ENCODE measurements around the gene PNPLA7.

The PNPLA7 gene

DNA sequence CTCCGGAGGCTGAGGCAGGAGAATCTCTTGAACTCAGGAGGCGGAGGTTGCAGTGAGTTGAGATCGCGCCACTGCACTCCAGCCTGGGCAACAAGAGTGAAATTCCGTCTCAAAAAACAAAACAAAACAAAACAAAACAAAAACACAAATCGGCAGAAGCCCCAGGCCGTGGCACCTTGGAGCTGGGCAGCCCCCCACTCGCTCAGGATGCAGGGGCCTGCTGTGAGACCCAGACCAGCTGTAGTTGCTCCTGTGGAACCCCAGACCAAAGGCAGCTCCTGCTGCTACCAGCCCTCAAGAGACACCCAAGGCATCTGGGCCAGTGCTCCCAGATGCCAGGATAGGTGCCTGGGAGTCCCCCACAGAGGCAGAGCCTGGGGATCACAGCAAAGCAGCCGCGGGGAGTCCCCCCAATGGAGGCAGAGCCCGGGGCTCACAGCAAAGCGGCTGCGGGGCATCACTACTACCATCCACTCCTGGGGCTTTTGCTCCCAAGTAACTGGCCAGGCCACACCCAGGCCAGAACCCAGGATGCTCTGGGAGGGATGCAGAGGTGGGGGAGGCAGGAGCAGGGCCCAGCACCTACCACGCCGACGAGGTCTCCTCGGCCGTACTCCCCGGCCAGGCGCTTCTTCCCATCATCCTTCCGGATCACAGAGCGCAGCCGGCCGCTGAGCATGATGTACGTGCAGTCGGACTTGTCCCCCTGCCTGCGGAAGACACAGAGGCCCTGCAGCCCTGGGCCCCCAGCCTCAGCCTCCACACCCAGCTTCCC is 53.4 kb downstream of the PNPLA7 start:
- intact Hi-C loops (cut with micrococcal nuclease) = no loop called here

DNA sequence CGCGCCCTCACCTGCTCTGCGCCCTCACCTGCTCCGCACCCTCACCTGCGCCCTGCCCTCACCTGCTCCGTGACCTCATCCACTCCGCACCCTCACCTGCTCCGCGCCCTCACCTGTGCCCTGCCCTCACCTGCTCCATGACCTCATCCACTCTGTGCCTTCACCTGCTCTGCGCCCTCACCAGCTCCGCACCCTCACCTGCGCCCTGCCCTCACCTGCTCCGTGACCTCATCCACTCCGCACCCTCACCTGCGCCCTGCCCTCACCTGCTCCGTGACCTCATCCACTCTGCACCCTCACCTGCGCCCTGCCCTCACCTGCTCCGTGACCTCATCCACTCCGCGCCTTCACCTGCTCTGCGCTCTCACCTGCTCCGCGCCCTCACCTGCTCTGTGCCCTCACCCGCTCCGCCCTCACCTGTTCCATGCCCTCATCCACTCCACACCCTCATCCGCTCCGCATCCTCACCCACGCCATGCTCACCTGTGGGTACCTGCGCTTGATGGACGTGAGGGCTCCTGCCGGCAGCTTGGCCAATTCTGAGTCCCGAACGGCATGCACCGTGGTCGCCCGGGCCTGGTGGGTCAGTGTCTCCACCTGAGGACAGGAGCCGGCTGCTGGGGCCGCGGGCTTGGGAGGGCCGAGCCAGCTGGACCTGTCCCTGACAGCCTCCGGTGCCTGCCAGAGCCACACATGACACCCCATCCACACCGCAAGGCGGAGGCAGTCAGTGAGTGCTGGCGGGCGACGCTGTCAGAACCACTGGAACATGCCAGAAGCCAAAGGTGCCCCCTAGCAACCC is 55.5 kb downstream of the PNPLA7 start:
- Mint-ChIP-seq H3K4me3 (no peak overlapping the region), H3K27ac (peak overlapping the region; percentile 58), H3K36me3 (ENCODE audit: low read depth) (peaks cover 5% of the 10 kb centered on the region), H3K4me1 (ENCODE audit: low read depth) (peaks cover 27% of the 10 kb centered on the region), H3K27me3 (peaks cover 11% of the 10 kb centered on the region), H3K9me3 (no peaks in the 10 kb centered on the region)
- intact Hi-C loops (cut with micrococcal nuclease) = no loop called here

More for the DNA sequence above, 53.4 kb downstream of the PNPLA7 start:
- Mint-ChIP-seq H3K36me3 (ENCODE audit: low read depth) (peaks cover 11% of the 10 kb centered on the region), H3K27me3 (peaks cover 4% of the 10 kb centered on the region), H3K4me3 (no peak overlapping the region), H3K4me1 (ENCODE audit: low read depth) (peaks cover 23% of the 10 kb centered on the region), H3K9me3 (no peaks in the 10 kb centered on the region), H3K27ac (no peak overlapping the region)

DNA sequence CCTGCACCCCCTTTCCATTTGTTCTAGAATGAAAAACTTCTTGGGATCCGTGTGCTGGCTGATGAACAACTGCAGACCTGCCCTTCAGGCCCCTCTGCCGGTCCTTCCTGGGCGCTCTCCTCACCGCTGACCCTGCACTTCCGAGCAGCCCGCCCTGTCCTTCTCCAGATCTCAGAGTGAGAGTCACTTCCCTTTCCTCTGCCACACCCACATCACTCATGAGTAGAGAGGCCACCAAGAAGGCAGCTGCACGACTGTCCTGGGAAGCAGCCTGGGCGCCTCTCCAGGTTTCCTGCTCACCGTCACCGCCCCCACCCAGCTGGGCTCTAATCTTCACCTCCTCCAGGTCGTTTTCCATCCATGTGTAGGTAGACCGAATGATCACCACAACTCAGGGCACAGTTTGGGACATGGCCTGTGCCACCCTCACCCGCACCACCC is 56.1 kb downstream of the PNPLA7 start:
- H3K27ac Mint-ChIP-seq = peak overlapping the region; percentile 58
- H3K27me3 Mint-ChIP-seq = peaks cover 11% of the 10 kb centered on the region
- H3K9me3 Mint-ChIP-seq = no peaks in the 10 kb centered on the region
- intact Hi-C loops (cut with micrococcal nuclease) = no loop called here
- H3K4me3 Mint-ChIP-seq = peak overlapping the region; percentile 10
- H3K4me1 Mint-ChIP-seq (ENCODE audit: low read depth) = peaks cover 27% of the 10 kb centered on the region
- H3K36me3 Mint-ChIP-seq (ENCODE audit: low read depth) = peaks cover 5% of the 10 kb centered on the region

DNA sequence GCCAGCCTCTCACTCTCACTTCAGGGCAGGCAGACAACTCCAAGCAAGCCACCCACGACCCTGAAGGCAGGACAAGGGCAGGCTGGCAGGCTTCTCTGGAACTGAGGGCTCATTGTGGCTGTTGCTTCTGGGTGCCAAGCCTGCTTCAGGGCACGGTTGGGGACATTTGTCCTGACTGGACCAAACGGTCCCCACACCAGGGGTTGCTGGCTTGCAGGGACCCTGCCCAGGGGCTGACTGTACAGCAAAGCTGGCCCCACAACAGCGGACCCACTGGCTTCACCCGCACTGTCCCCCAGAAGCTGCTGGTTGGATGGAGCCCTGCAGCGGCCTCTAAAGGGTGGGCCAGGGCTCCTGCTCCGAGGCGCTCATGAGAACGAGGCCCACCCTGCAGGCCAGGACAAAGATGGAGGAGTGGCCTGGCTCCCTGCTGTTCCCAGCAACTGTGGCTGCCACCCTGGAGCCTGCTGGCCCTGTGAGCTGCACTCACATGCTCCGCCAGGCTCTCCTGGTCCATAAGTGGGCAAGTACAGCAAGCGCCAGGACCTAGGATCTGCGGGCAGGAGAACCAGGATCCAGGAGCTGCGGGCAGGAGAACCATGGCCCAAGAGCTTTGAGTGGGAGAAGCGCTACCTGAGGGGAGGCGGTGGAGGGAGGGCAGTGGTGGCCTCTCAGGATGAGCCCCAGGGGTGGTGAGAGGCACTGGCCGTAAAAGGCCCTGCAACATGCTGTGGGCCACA is 56.7 kb downstream of the PNPLA7 start:
- Mint-ChIP-seq H3K4me3 (no peak overlapping the region), H3K27ac (peak overlapping the region; percentile 58), H3K9me3 (no peaks in the 10 kb centered on the region), H3K36me3 (ENCODE audit: low read depth) (peaks cover 5% of the 10 kb centered on the region), H3K27me3 (peaks cover 15% of the 10 kb centered on the region), H3K4me1 (ENCODE audit: low read depth) (peaks cover 27% of the 10 kb centered on the region)
- intact Hi-C loops (cut with micrococcal nuclease) = no loop called here

DNA sequence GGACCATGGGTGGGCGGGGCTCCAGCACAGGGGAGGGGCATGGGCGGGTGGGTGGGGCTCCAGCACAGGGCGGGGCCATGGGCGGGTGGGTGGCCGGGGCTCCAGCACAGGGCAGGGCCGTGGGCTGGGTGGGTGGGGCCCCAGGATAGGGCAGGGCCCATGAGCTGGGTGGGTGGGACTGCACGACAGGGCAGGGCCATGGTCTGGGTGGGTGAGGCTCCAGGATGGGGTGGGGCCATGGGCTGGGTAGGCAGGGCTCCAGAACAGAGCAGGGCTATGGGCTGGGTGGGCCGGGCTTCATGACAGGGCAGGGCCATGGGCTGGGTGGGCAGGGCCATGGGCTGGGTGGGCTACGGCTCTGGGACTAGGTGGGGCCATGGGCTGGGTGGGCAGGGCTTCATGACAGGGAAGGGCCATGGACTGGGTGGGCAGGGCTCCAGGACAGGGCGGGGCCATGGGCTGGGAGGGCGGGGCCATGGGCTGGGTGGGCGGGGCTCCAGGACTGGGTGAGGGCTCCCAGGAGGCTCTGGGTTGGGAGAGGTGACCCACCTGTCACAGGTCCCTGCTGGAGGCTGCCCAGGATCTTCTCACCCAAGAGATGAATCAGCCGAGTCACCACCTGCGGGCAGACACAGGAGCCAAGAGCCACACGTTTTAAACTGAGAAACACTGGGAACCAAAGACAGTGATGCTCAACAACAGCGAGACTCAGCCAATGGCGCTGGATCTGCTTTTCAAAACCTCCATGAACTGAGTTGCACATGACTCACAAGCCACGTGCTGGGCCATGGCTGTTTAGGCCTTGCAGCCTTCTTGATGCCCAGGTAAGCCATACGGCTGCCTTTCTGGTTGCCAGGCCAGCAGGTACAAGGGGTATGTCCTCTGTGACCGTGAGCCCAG is 57.5 kb downstream of the PNPLA7 start:
- Mint-ChIP-seq H3K27ac (peak overlapping the region; percentile 58), H3K9me3 (no peaks in the 10 kb centered on the region), H3K36me3 (ENCODE audit: low read depth) (peaks cover 5% of the 10 kb centered on the region), H3K27me3 (peaks cover 15% of the 10 kb centered on the region), H3K4me1 (ENCODE audit: low read depth) (peaks cover 27% of the 10 kb centered on the region), H3K4me3 (no peak overlapping the region)
- intact Hi-C loops (cut with micrococcal nuclease) = no loop called here

DNA sequence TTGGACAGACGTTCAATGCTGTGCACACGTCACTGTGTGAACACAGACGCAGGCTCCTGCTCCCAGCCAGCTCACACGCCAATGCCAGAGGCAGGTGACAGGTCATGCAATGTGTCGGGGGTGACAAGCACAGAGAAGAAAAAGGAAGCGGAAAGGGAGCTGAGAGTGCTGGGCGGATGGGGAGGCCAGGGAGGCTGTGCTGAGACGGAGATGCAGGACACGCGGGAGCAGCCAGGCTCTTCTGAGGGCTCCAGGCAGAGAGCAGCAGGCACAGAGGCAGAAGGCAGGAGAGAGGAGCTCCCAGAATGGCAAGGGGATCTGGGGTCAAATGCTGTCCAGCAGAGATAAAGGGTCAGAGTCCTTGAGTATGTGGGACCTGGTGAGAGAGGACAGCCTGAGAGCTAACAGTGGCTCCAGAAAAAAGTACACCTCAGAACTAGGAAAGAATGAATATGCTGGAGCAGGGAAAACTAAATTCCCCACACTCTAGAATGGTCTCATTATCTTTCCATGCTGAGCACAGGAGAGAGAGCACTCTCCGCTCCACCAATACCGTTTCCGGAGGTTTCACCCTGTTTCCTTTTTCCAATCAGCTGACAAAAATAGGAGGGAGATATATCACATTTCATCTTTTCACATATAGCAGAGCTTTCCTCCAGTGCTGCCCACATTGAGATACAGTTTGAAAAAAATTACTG is 58.3 kb downstream of the PNPLA7 start:
- Mint-ChIP-seq H3K27me3 (peaks cover 17% of the 10 kb centered on the region), H3K27ac (peak overlapping the region; percentile 8), H3K36me3 (ENCODE audit: low read depth) (peaks cover 5% of the 10 kb centered on the region), H3K4me1 (ENCODE audit: low read depth) (peaks cover 27% of the 10 kb centered on the region), H3K9me3 (no peaks in the 10 kb centered on the region), H3K4me3 (no peak overlapping the region)
- intact Hi-C loops (cut with micrococcal nuclease) = no loop called here

DNA sequence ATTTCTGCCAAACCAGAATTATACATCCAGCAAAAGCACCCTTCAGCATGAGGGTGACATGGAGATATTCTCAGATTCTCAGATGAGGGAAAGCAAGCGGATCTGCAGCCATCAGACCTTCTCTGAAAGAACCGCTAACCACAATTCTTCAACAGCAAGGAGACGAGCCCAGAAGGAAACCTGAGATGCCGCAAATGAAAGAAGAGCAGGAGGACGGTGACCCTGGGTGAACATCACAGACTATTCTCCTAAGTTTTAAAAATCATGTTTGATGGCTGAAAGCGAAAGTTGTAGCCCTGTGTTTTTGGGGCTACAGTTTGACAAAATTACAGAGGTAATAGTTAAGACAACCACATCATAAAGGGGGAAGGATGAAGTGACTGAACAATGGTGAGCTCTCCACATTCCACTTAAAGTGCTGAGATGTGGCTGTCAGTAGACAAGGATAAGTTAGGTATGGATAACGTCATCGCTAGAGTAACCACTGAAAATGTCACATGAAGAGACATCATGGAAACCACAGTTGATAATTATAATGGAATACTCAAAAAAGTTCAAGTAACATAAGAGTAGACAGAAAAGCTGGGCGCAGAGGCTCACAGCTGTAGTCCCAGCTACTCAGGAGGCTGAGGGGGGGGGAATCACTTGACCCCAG is 59.5 kb downstream of the PNPLA7 start:
- Mint-ChIP-seq H3K36me3 (ENCODE audit: low read depth) (peaks cover 5% of the 10 kb centered on the region), H3K27me3 (peaks cover 22% of the 10 kb centered on the region), H3K4me1 (ENCODE audit: low read depth) (peaks cover 27% of the 10 kb centered on the region), H3K27ac (no peak overlapping the region), H3K9me3 (no peaks in the 10 kb centered on the region), H3K4me3 (no peak overlapping the region)
- intact Hi-C loops (cut with micrococcal nuclease) = no loop called here

DNA sequence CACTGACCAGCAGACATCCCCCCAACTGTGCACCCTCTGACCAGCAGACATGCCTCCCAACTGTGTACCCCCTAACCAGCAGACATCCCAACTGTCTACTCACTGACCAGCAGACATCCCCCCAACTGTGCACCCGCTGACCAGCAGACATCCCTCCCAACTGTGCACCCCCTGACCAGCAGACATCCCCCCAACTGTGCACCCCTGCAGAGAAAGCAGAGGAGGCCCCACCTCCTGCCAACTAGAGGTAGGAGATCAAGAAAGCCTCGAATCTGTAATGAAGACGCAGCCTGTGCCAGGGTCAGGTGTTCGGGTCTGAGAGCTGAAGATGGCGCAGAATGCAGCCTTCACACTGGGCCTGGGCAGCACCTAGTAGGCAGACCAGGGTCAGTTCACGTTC is 61.3 kb downstream of the PNPLA7 start:
- Mint-ChIP-seq H3K36me3 (ENCODE audit: low read depth) (no peaks in the 10 kb centered on the region), H3K27me3 (peaks cover 19% of the 10 kb centered on the region), H3K9me3 (no peaks in the 10 kb centered on the region), H3K4me3 (no peak overlapping the region), H3K27ac (no peak overlapping the region), H3K4me1 (ENCODE audit: low read depth) (peaks cover 15% of the 10 kb centered on the region)
- intact Hi-C loops (cut with micrococcal nuclease) = no loop called here

DNA sequence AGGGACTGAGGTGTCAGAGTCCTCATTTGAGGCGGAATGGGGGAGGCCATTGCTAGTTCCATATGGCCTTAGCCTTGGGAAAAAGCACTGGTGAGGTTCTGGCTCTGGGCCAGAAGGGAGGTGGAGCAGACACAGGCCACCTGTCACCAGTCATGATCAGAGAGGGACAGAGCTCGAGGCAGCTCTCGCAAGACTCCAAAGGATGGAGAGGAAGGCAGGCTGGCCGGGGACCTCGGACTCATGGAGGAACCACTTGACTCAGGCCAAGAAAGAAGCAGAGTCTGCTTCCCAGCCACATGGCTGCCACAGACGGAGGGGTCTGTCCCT is 61.9 kb downstream of the PNPLA7 start:
- H3K27ac Mint-ChIP-seq = no peak overlapping the region
- H3K4me1 Mint-ChIP-seq (ENCODE audit: low read depth) = peaks cover 9% of the 10 kb centered on the region
- no peaks in the 10 kb centered on the region for H3K9me3 Mint-ChIP-seq
- H3K36me3 Mint-ChIP-seq (ENCODE audit: low read depth) = no peaks in the 10 kb centered on the region
- intact Hi-C loops (cut with micrococcal nuclease) = no loop called here
- H3K27me3 Mint-ChIP-seq = peaks cover 19% of the 10 kb centered on the region
- no peak overlapping the region for H3K4me3 Mint-ChIP-seq

DNA sequence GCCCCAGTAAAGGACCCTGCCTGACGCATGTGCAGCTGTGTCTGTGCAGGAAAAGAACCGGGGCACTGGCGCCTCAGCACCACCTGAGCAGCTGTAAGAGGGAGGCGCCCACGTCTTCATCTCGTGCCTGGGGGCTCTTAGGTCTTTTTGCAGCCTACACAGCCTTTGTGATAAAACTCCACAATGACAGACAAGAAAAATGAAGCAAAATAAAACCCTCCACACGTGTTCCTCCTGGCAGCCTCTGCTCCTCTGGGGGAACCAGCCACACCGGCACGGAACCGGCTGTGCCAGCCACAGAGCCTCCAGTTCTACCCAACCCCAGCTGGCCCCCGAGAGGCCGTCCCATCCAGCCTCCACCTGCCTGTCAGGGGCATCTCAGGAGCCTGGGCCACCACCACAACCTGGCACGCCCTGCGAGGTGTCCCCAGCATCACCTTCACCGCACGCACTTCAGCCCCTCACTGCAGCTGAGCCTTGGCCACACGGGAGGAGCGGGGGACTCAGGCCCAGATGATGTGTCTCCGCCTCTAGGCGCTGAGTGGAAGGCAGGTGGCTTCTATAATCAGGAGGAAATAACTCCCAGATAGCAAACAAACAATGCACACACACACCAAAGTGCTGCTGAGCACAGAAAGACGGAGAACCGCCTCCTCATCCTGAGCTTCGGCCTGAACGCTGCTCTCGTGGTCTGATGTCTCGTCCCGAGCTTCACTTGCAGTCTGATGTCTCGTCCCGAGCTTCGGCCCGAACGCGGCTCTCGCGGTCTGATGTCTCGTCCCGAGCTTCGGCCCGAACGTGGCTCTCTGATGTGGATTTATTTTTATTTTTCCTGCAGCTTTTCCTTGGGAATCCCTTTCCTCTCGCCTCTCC is 62.5 kb downstream of the PNPLA7 start:
- Mint-ChIP-seq H3K36me3 (ENCODE audit: low read depth) (no peaks in the 10 kb centered on the region), H3K27me3 (peaks cover 19% of the 10 kb centered on the region), H3K9me3 (no peaks in the 10 kb centered on the region), H3K27ac (no peak overlapping the region), H3K4me1 (ENCODE audit: low read depth) (peaks cover 12% of the 10 kb centered on the region), H3K4me3 (no peak overlapping the region)
- intact Hi-C loops (cut with micrococcal nuclease) = no loop called here

DNA sequence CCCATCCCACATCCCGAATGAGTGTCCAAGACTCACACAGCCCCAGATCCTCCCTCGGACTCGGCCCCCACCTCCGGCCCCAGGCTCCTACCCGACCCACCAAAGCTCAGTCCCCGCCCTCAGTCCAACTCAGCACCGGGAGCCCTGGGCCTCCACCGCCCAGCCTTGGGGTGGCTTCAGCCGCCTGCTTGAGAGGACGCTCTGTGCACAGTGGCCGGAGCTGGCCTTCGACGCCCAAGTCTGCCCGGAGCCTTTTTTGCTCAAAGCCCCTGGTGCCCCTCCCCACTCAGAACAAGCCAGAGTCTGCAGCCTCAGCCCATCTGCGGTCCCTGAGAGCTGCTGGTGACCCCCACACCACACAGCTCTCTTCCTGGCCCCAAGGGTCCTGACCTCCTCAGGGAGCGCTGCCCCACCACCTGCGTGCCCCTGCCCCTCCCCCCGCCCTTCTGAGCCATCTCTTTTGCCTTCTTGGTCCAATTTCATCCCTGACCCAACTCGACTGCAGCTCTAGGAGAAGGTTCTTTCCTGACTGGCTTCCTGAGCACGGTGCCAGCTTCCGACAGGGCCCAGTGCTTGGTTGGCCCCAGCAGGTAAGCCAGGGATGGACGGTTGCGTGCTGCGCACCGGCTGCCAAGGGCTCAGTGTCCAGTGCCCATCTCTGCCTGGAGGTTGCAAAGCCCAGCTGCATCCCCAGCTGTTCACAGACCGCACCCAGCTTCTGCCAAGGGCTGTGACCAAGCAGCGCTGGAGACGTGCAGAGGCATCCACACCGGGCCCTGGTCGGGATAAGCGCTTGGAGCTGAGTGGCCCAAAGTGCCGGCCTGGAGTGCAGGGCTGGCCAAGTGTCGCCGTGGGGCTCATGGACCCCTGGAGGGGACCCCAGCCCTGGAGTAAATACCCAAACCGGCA is 63.4 kb downstream of the PNPLA7 start:
- intact Hi-C loops (cut with micrococcal nuclease) = no loop called here
- Mint-ChIP-seq H3K27me3 (peaks cover 19% of the 10 kb centered on the region), H3K27ac (no peak overlapping the region), H3K36me3 (ENCODE audit: low read depth) (no peaks in the 10 kb centered on the region), H3K4me1 (ENCODE audit: low read depth) (peaks cover 18% of the 10 kb centered on the region), H3K9me3 (no peaks in the 10 kb centered on the region), H3K4me3 (no peak overlapping the region)

Measured in dendritic cell treated with granulocyte-macrophage colony-stimulating factor and Interleukin-4, amounts not matched to agents 40 ng/mL and 50 ng/mL, for 4 days (primary cell).